Activated B cell treated with CpG ODN at 0.5 μM for 24 hours (primary cell): ENCODE data around the gene KCTD11. TPM values are rescaled to one million over a fixed set of nuclear protein-coding genes. Genes with fewer than 3 reads are reported as not detected.

Experiments
- ATAC-seq: fragments of 200-7000 bp; cut with Tn5 transposase; one replicate; pipeline ENCODE4 v1.10.0; 2021; ENCODE audit warnings: low read depth, mild to moderate bottlenecking, moderate library complexity
- CTCF ChIA-PET: fragments of 350-600 bp; sonication (Branson Sonifier 250); formaldehyde crosslinking; loops from one replicate; lab custom pipeline; 2021; ENCODE audit warnings: antibody characterized with exemption; lab: Charles Lee
- POLR2A ChIA-PET: fragments of 350-600 bp; sonication (Branson Sonifier 250); formaldehyde crosslinking; loops from one replicate; lab custom pipeline; 2021; ENCODE audit warnings: antibody characterized with exemption; lab: Charles Lee
- DNase-seq: peaks from one replicate; pipeline ENCODE4 v3.0.0; 2022
- H3K27ac Mint-ChIP-seq: one replicate; pipeline ENCODE4 v1.8.0; 2020; ENCODE audit warnings: mixed read lengths
- H3K27me3 Mint-ChIP-seq: one replicate; pipeline ENCODE4 v1.8.0; 2021; ENCODE audit warnings: mixed read lengths
- H3K36me3 Mint-ChIP-seq: one replicate; pipeline ENCODE4 v1.8.0; 2021; ENCODE audit warnings: low read depth, mixed read lengths
- H3K4me1 Mint-ChIP-seq: one replicate; pipeline ENCODE4 v1.8.0; 2021; ENCODE audit warnings: mixed read lengths
- H3K4me3 Mint-ChIP-seq: one replicate; pipeline ENCODE4 v1.8.0; 2020; ENCODE audit warnings: mild to moderate bottlenecking, mixed read lengths
- H3K9me3 Mint-ChIP-seq: one replicate; pipeline ENCODE4 v1.8.0; 2020; ENCODE audit warnings: mixed read lengths
- CTCF ChIP-seq: fragments of 200-600 bp; IDR thresholded peaks from one replicate; pipeline ENCODE4 v1.8.0; 2022; ENCODE audit warnings: antibody characterized with exemption, mild to moderate bottlenecking
- intact Hi-C: fragments of 100-400 bp; cut with micrococcal nuclease; formaldehyde crosslinking; loops from one replicate; pipeline ENCODE4 v1.15.1; 2024
- total RNA-seq: library from RNA; stranded (reverse); gene quantifications from 2 replicates; pipeline ENCODE4 v1.2.3, GENCODE V29; 2022

Gene KCTD11
- total RNA-seq, 1 donor from 2014 or later: 7.8 TPM

- Mint-ChIP-seq H3K9me3 (no peaks in the 10 kb centered on the region), H3K27me3 (no peaks in the 10 kb centered on the region)
- CTCF ChIA-PET: no interaction called here
These were observed 46.6 kb downstream of the KCTD11 start for GRCh38 chr17:7398612-7399011.

GRCh38 chr17:7403043-7403726 is 51.2 kb downstream of the KCTD11 start:
- Mint-ChIP-seq H3K4me3 (peak overlapping the region; percentile 97), H3K27ac (peak overlapping the region; percentile 94), H3K27me3 (peaks cover 9% of the 10 kb centered on the region), H3K4me1 (peaks cover 19% of the 10 kb centered on the region), H3K36me3 (peaks cover 10% of the 10 kb centered on the region), H3K9me3 (no peaks in the 10 kb centered on the region)
- intact Hi-C loops: no loop called here
- ChIA-PET CTCF (interaction anchor here (1.2 to 1.6 kb wide), 2 partner anchors 32 to 34 kb away, joined by 3 to 9 read pairs; partner anchors contain the start of gene TMEM102), POLR2A (interaction anchor here (0.5 to 2.9 kb wide), 22 partner anchors 10 to 1036 kb away, joined by 3 to 40 read pairs (median 6); partner anchors contain the start of genes FXR2, PLSCR3, POLR2A and SLC35G6)
- no peak for TF ChIP-seq CTCF
- ATAC-seq: no peak
- DNase-seq: no peak

More at GRCh38 chr17:7398612-7399011, 46.6 kb downstream of the KCTD11 start:
- POLR2A ChIA-PET: interaction anchor here (1.1 to 1.5 kb wide), 2 partner anchors 15 to 85 kb away, joined by 3 to 4 read pairs; partner anchors contain the start of gene POLR2A
- TF ChIP-seq CTCF: no peak
- Mint-ChIP-seq H3K27ac (no peak overlapping the region), H3K4me3 (no peak overlapping the region), H3K36me3 (peaks cover 7% of the 10 kb centered on the region), H3K4me1 (peaks cover 18% of the 10 kb centered on the region)
- no peak for DNase-seq
- intact Hi-C loops: no loop called here
- no peak for ATAC-seq

- ChIA-PET CTCF (interaction anchor here (1.0 to 1.6 kb wide), 3 partner anchors 32 to 48 kb away, joined by 3 to 9 read pairs (median 3); partner anchors contain the start of gene TMEM102), POLR2A (interaction anchor here (0.5 to 2.9 kb wide), 33 partner anchors 8 to 770 kb away, joined by 3 to 40 read pairs (median 5); partner anchors contain the start of genes ACAP1, FXR2, GPS2 and MPDU1)
- Mint-ChIP-seq H3K9me3 (no peaks in the 10 kb centered on the region), H3K4me3 (peak overlapping the region; percentile 97), H3K27me3 (peaks cover 9% of the 10 kb centered on the region), H3K36me3 (peaks cover 10% of the 10 kb centered on the region), H3K27ac (peak overlapping the region; percentile 94), H3K4me1 (peaks cover 16% of the 10 kb centered on the region)
- DNase-seq: no peak
- intact Hi-C loops: no loop called here
- ATAC-seq: no peak
- no peak for TF ChIP-seq CTCF
These were observed 51.7 kb downstream of the KCTD11 start for GRCh38 chr17:7403727-7403976.

GRCh38 chr17:7403977-7404736 is 52.2 kb downstream of the KCTD11 start, which contains the start of gene TMEM256:
Gene TMEM256 (minus strand): TSS chr17:7404097. CDS start chr17:7404084, 13 bp downstream.
- no peaks in the 10 kb centered on the region for H3K9me3 Mint-ChIP-seq
- peaks cover 16% of the 10 kb centered on the region for H3K4me1 Mint-ChIP-seq
- ATAC-seq (peak; percentile 89), DNase-seq (peak; percentile 82)
- intact Hi-C loops: loop anchor here (1.0 kb wide), 7 partner anchors 10 to 97 kb away; partner anchors contain the start of genes EIF5A, KCTD11, PLSCR3 and POLR2A
- peaks cover 10% of the 10 kb centered on the region for H3K36me3 Mint-ChIP-seq
- CTCF ChIA-PET: interaction anchor here (1.0 to 1.6 kb wide), 4 partner anchors 10 to 48 kb away, joined by 3 to 9 read pairs (median 3); partner anchors contain the start of genes PLSCR3 and TMEM102
- H3K27ac Mint-ChIP-seq: peak within 1 kb of the TSS; percentile 94
- H3K4me3 Mint-ChIP-seq: peak within 1 kb of the TSS; percentile 97
- no peak for TF ChIP-seq CTCF
- peaks cover 12% of the 10 kb centered on the region for H3K27me3 Mint-ChIP-seq
- POLR2A ChIA-PET: interaction anchor here (0.5 to 2.9 kb wide), 37 partner anchors 8 to 769 kb away, joined by 3 to 40 read pairs (median 5); partner anchors contain the start of genes ACAP1, FGF11, FXR2 and GPS2

Other genes with a start within 250 kb of the KCTD11 start
- not detected in 2 replicates for gene ASGR2, start 237.3 kb upstream of the KCTD11 start, total RNA-seq
- not detected in 2 replicates for gene ASGR1, start 172.8 kb upstream of the KCTD11 start, total RNA-seq
- 3.9 and 5.0 TPM in 2 replicates for gene DLG4, start 132.3 kb upstream of the KCTD11 start, total RNA-seq
- 438 and 469 TPM in 2 replicates for gene ACADVL, start 132.2 kb upstream of the KCTD11 start, total RNA-seq
- 56.1 and 64.6 TPM in 2 replicates for gene DVL2, start 117.6 kb upstream of the KCTD11 start, total RNA-seq
- gene PHF23, start 112.7 kb upstream of the KCTD11 start, total RNA-seq: 45.5 and 46.6 TPM in 2 replicates
- gene GABARAP, start 109.7 kb upstream of the KCTD11 start, total RNA-seq: 291 and 325 TPM in 2 replicates
- 165 and 168 TPM in 2 replicates for gene CTDNEP1, start 100.4 kb upstream of the KCTD11 start, total RNA-seq
- 49.2 and 53.6 TPM in 2 replicates for gene ELP5, start 99.9 kb upstream of the KCTD11 start, total RNA-seq
- 1.1 and 1.8 TPM in 2 replicates for gene CLDN7, start 89.7 kb upstream of the KCTD11 start, total RNA-seq
- not detected in 2 replicates for gene SLC2A4, start 70.4 kb upstream of the KCTD11 start, total RNA-seq
- 0.16 TPM in 1 of 2 replicates, not detected in the other for gene YBX2, start 57.5 kb upstream of the KCTD11 start, total RNA-seq
- 656 and 664 TPM in 2 replicates for gene EIF5A, start 44.5 kb upstream of the KCTD11 start, total RNA-seq
- 105 and 115 TPM in 2 replicates for gene GPS2, start 36.8 kb upstream of the KCTD11 start, total RNA-seq
- 52.8 and 60.1 TPM in 2 replicates for gene NEURL4, start 22.8 kb upstream of the KCTD11 start, total RNA-seq
- gene ACAP1, start 15.6 kb upstream of the KCTD11 start, total RNA-seq: 298 and 328 TPM in 2 replicates
- gene TMEM95, start 3.0 kb downstream of the KCTD11 start, total RNA-seq: not detected in 2 replicates
- gene TNK1, start 28.9 kb downstream of the KCTD11 start, total RNA-seq: 3.5 and 5.8 TPM in 2 replicates
- gene PLSCR3, start 42.4 kb downstream of the KCTD11 start, total RNA-seq: 31.7 and 35.2 TPM in 2 replicates
- gene TMEM256, start 51.9 kb downstream of the KCTD11 start, total RNA-seq: 98.2 and 117 TPM in 2 replicates
- 0.66 and 1.1 TPM in 2 replicates for gene NLGN2, start 55.7 kb downstream of the KCTD11 start, total RNA-seq
- not detected in 2 replicates for gene SPEM1, start 68.2 kb downstream of the KCTD11 start, total RNA-seq
- not detected in 2 replicates for gene SPEM2, start 73.5 kb downstream of the KCTD11 start, total RNA-seq
- not detected in 2 replicates for gene SPEM3, start 76.7 kb downstream of the KCTD11 start, total RNA-seq
- 13.4 and 14.8 TPM in 2 replicates for gene TMEM102, start 83.3 kb downstream of the KCTD11 start, total RNA-seq
- 1.3 and 2.8 TPM in 2 replicates for gene FGF11, start 87.3 kb downstream of the KCTD11 start, total RNA-seq
- 5.9 and 6.0 TPM in 2 replicates for gene CHRNB1, start 92.9 kb downstream of the KCTD11 start, total RNA-seq
- 28.8 and 30.5 TPM in 2 replicates for gene ZBTB4, start 127.5 kb downstream of the KCTD11 start, total RNA-seq
- not detected in 2 replicates for gene SLC35G6, start 129.3 kb downstream of the KCTD11 start, total RNA-seq
- 148 and 162 TPM in 2 replicates for gene POLR2A, start 132.2 kb downstream of the KCTD11 start, total RNA-seq
- gene TNFSF12, start 196.9 kb downstream of the KCTD11 start, total RNA-seq: 25.2 and 30.7 TPM in 2 replicates
- gene TNFSF13, start 206.6 kb downstream of the KCTD11 start, total RNA-seq: 14.4 and 15.3 TPM in 2 replicates
- 49.6 and 55.8 TPM in 2 replicates for gene SENP3, start 209.8 kb downstream of the KCTD11 start, total RNA-seq
- gene CD68, start 227.5 kb downstream of the KCTD11 start, total RNA-seq: 7.2 and 7.8 TPM in 2 replicates
- 50.7 and 58.9 TPM in 2 replicates for gene MPDU1, start 231.7 kb downstream of the KCTD11 start, total RNA-seq
- gene SOX15, start 237.9 kb downstream of the KCTD11 start, total RNA-seq: 0.24 and 0.64 TPM in 2 replicates